ENCODE measurements around the gene ERVFRD-1.

ERVFRD-1 gene

GRCh38 chr6:11142296-11143027 is 30.9 kb upstream of the ERVFRD-1 start:
- Histone ChIP-seq H3K4me3 (ENCODE audit: low read depth in 1 of 2, low read length in 2 of 2) (no peak overlapping the region), H3K9ac (ENCODE audit: low read length) (no peak overlapping the region)

GRCh38 chr6:11141295-11141694 is 29.8 kb upstream of the ERVFRD-1 start:
- H3K9ac ChIP-seq (ENCODE audit: low read length): no peak overlapping the region
- H3K9me3 ChIP-seq (ENCODE audit: low read length): no peaks in the 10 kb centered on the region
- H3K27me3 ChIP-seq (ENCODE audit: control insufficient read depth in 1 of 2, insufficient read depth in 2 of 2, low read length in 2 of 2): no peaks in the 10 kb centered on the region
- no peaks in the 10 kb centered on the region for H3K36me3 ChIP-seq (ENCODE audit: insufficient read depth, low read length)
- H3K27ac ChIP-seq (ENCODE audit: low read depth, low read length): no peak overlapping the region
- no peak overlapping the region for H3K4me3 ChIP-seq (ENCODE audit: low read depth in 1 of 2, low read length in 2 of 2)
- peaks cover 4% of the 10 kb centered on the region for H3K4me1 ChIP-seq (ENCODE audit: insufficient read depth, low read length)

More at GRCh38 chr6:11142296-11143027, 30.9 kb upstream of the ERVFRD-1 start:
- no peaks in the 10 kb centered on the region for H3K9me3 ChIP-seq (ENCODE audit: low read length)
- no peaks in the 10 kb centered on the region for H3K36me3 ChIP-seq (ENCODE audit: insufficient read depth, low read length)
- peaks cover 4% of the 10 kb centered on the region for H3K4me1 ChIP-seq (ENCODE audit: insufficient read depth, low read length)
- no peaks in the 10 kb centered on the region for H3K27me3 ChIP-seq (ENCODE audit: control insufficient read depth in 1 of 2, insufficient read depth in 2 of 2, low read length in 2 of 2)
- no peak overlapping the region for H3K27ac ChIP-seq (ENCODE audit: low read depth, low read length)

DNA sequence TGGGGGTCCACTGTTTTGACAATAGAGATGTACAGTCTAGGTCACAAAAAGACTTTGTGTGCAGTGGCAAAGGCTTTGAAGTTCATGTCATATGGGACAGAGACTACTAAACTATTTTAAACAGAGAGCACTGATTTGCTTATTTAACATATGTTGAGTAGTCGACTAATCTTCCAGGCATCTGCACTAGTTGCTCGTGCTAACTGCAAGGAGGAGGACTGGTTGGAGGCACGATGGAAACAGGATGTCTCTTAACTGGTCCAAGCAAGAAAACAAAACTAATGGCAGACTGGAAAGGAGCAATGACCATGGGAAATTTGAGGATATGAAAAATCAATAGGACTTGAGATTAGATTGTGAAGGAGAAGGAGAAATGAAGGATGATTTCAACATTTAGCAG is 28.5 kb upstream of the ERVFRD-1 start:
- no peak overlapping the region for H3K4me3 ChIP-seq (ENCODE audit: low read depth in 1 of 2, low read length in 2 of 2)
- peaks cover 4% of the 10 kb centered on the region for H3K4me1 ChIP-seq (ENCODE audit: insufficient read depth, low read length)
- H3K27me3 ChIP-seq (ENCODE audit: control insufficient read depth in 1 of 2, insufficient read depth in 2 of 2, low read length in 2 of 2): no peaks in the 10 kb centered on the region
- H3K36me3 ChIP-seq (ENCODE audit: insufficient read depth, low read length): peaks cover 3% of the 10 kb centered on the region
- H3K9ac ChIP-seq (ENCODE audit: low read length): no peak overlapping the region
- no peak overlapping the region for H3K27ac ChIP-seq (ENCODE audit: low read depth, low read length)
- no peaks in the 10 kb centered on the region for H3K9me3 ChIP-seq (ENCODE audit: low read length)

DNA sequence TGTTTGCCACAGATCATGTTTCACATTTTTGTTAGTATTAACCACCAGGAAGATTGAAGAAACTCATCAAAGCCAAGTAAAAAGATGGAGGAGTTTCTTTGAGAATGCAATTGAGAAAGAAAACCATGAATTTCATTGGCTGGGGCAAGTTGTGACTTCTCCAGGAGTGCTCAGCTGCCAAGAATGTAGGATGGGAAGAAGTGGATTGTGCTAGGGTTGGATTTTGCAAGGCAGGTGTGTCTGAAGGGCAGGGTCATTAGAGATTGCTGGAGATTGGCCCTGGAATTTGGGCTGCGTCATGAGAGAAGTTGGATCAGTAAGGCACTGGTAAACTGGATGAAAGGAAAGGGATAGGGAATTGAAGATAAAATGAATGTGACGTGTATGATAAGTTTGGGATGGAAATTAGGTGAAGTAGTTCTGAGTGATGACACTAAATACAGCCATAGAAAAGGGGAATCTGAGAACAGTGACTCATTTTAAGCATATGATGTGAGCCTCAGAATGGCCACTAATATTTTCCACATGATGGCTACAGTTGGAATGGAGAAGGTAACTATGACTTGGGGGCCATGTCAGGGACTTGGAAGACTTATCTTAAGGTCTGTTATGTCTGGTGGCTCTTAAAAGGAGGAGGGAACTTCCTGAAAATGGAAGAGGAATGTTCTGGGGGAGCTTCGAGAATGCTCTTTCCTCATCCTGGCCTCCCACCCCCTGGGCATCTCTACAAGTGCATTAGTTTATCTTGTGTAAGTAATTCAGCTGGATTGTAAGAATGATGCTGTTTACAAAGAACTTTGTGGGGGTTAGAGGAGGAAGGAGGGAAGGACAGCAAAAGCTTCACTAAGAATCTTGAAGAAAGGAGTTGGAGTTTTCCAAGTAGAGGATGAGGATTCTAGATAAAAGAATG is 27.8 kb upstream of the ERVFRD-1 start:
- Histone ChIP-seq H3K9me3 (ENCODE audit: low read length) (no peaks in the 10 kb centered on the region), H3K4me3 (ENCODE audit: low read depth in 1 of 2, low read length in 2 of 2) (no peak overlapping the region), H3K9ac (ENCODE audit: low read length) (no peak overlapping the region), H3K4me1 (ENCODE audit: insufficient read depth, low read length) (no peaks in the 10 kb centered on the region), H3K27ac (ENCODE audit: low read depth, low read length) (no peak overlapping the region), H3K36me3 (ENCODE audit: insufficient read depth, low read length) (peaks cover 3% of the 10 kb centered on the region), H3K27me3 (ENCODE audit: control insufficient read depth in 1 of 2, insufficient read depth in 2 of 2, low read length in 2 of 2) (no peaks in the 10 kb centered on the region)

DNA sequence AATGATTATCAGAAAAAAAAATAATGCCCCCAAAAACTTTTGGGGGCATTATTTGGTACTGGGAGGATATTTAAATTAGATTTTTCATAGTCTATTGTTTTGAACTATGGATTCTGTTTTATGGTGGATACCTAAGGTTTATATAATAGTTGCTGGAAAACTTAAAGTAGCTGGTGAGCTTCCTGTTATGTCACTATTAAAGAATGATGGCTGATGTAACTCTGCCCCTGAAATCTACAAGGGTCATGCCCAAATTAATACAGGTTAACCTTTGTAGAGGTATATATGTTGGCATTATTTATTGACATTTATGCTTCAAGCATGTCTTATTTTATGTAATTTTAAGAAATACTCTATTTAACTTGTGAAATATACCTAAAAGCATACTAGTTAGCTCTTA is 25.3 kb upstream of the ERVFRD-1 start:
- peaks cover 3% of the 10 kb centered on the region for H3K36me3 ChIP-seq (ENCODE audit: insufficient read depth, low read length)
- no peak overlapping the region for H3K27ac ChIP-seq (ENCODE audit: low read depth, low read length)
- no peaks in the 10 kb centered on the region for H3K9me3 ChIP-seq (ENCODE audit: low read length)
- no peak overlapping the region for H3K9ac ChIP-seq (ENCODE audit: low read length)
- no peaks in the 10 kb centered on the region for H3K27me3 ChIP-seq (ENCODE audit: control insufficient read depth in 1 of 2, insufficient read depth in 2 of 2, low read length in 2 of 2)
- no peaks in the 10 kb centered on the region for H3K4me1 ChIP-seq (ENCODE audit: insufficient read depth, low read length)
- H3K4me3 ChIP-seq (ENCODE audit: low read depth in 1 of 2, low read length in 2 of 2): no peak overlapping the region

- H3K27me3 ChIP-seq (ENCODE audit: control insufficient read depth in 1 of 2, insufficient read depth in 2 of 2, low read length in 2 of 2): no peaks in the 10 kb centered on the region
- H3K36me3 ChIP-seq (ENCODE audit: insufficient read depth, low read length): peaks cover 3% of the 10 kb centered on the region
- no peaks in the 10 kb centered on the region for H3K4me1 ChIP-seq (ENCODE audit: insufficient read depth, low read length)
- no peak overlapping the region for H3K4me3 ChIP-seq (ENCODE audit: low read depth in 1 of 2, low read length in 2 of 2)
- H3K27ac ChIP-seq (ENCODE audit: low read depth, low read length): no peak overlapping the region
- no peak overlapping the region for H3K9ac ChIP-seq (ENCODE audit: low read length)
- H3K9me3 ChIP-seq (ENCODE audit: low read length): no peaks in the 10 kb centered on the region
Observed at GRCh38 chr6:11133281-11133680, 21.8 kb upstream of the ERVFRD-1 start.

DNA sequence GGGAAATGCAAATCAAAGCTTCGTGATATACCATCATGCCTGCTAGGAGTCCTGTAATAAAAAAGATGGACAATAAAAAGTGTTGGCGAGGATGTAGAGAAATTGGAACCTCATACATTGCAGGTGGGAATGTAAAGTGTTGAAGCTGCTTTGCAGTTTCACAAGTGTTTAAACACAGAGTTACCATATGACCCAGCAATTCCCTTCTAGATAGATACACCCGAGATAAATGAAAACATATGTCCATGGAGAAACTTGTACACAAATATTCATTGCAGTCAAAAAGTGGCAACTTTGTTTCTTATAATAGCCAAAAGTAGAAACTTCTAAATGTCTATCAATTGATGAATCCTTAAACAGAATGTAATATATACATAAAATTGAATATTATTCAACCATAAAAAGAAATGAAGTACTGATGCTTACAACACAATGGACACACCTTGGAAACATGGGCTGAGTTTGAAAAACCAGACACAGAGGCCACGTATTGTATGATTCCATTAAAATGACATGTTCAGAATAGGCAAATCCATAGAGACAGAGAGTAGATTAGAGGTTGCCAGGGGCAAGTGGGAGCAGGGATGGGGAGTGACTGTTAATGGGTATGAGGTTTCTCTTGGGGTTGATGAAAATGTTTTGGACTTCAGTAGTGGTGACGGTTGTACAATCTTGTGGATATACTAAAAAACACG is 20.8 kb upstream of the ERVFRD-1 start:
- Histone ChIP-seq H3K27ac (ENCODE audit: low read depth, low read length) (no peak overlapping the region), H3K4me3 (ENCODE audit: low read depth in 1 of 2, low read length in 2 of 2) (no peak overlapping the region), H3K36me3 (ENCODE audit: insufficient read depth, low read length) (peaks cover 3% of the 10 kb centered on the region), H3K4me1 (ENCODE audit: insufficient read depth, low read length) (no peaks in the 10 kb centered on the region), H3K27me3 (ENCODE audit: control insufficient read depth in 1 of 2, insufficient read depth in 2 of 2, low read length in 2 of 2) (no peaks in the 10 kb centered on the region), H3K9ac (ENCODE audit: low read length) (no peak overlapping the region), H3K9me3 (ENCODE audit: low read length) (no peaks in the 10 kb centered on the region)

DNA sequence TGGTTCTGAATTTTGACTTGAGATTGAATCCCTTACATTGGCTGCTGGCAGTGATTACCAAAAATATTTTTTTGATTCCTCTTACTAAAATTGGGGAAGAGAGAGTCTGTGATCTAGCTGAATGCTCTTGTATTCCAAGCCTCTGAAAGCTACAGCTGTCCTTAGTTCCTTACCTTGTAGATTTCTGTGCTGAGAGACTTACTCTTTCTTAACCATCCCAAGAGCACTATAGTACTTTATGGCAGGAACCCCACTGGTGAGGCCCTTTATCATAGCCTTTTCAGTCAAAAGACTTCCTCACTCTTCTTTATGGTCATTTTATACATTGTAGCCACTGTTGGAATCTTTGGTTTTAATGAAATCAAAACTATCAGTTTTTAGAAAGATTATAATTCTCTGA is 19.1 kb upstream of the ERVFRD-1 start:
- Histone ChIP-seq H3K27me3 (ENCODE audit: control insufficient read depth in 1 of 2, insufficient read depth in 2 of 2, low read length in 2 of 2) (no peaks in the 10 kb centered on the region), H3K36me3 (ENCODE audit: insufficient read depth, low read length) (peaks cover 3% of the 10 kb centered on the region), H3K4me3 (ENCODE audit: low read depth in 1 of 2, low read length in 2 of 2) (no peak overlapping the region), H3K9ac (ENCODE audit: low read length) (no peak overlapping the region), H3K27ac (ENCODE audit: low read depth, low read length) (no peak overlapping the region), H3K9me3 (ENCODE audit: low read length) (no peaks in the 10 kb centered on the region), H3K4me1 (ENCODE audit: insufficient read depth, low read length) (no peaks in the 10 kb centered on the region)

GRCh38 chr6:11129908-11130565 is 18.5 kb upstream of the ERVFRD-1 start:
- Histone ChIP-seq H3K4me1 (ENCODE audit: insufficient read depth, low read length) (no peaks in the 10 kb centered on the region), H3K9me3 (ENCODE audit: low read length) (no peaks in the 10 kb centered on the region), H3K9ac (ENCODE audit: low read length) (no peak overlapping the region), H3K4me3 (ENCODE audit: low read depth in 1 of 2, low read length in 2 of 2) (no peak overlapping the region), H3K27me3 (ENCODE audit: control insufficient read depth in 1 of 2, insufficient read depth in 2 of 2, low read length in 2 of 2) (no peaks in the 10 kb centered on the region), H3K36me3 (ENCODE audit: insufficient read depth, low read length) (no peaks in the 10 kb centered on the region), H3K27ac (ENCODE audit: low read depth, low read length) (no peak overlapping the region)

- Histone ChIP-seq H3K27ac (ENCODE audit: low read depth, low read length) (no peak overlapping the region), H3K36me3 (ENCODE audit: insufficient read depth, low read length) (no peaks in the 10 kb centered on the region), H3K4me1 (ENCODE audit: insufficient read depth, low read length) (no peaks in the 10 kb centered on the region), H3K4me3 (ENCODE audit: low read depth in 1 of 2, low read length in 2 of 2) (no peak overlapping the region), H3K9me3 (ENCODE audit: low read length) (no peaks in the 10 kb centered on the region), H3K9ac (ENCODE audit: low read length) (no peak overlapping the region), H3K27me3 (ENCODE audit: control insufficient read depth in 1 of 2, insufficient read depth in 2 of 2, low read length in 2 of 2) (no peaks in the 10 kb centered on the region)
Observed at GRCh38 chr6:11128608-11129007, 17.1 kb upstream of the ERVFRD-1 start.

GRCh38 chr6:11126876-11127275 is 15.4 kb upstream of the ERVFRD-1 start:
- Histone ChIP-seq H3K4me1 (ENCODE audit: insufficient read depth, low read length) (no peaks in the 10 kb centered on the region), H3K9ac (ENCODE audit: low read length) (no peak overlapping the region), H3K27ac (ENCODE audit: low read depth, low read length) (no peak overlapping the region), H3K27me3 (ENCODE audit: control insufficient read depth in 1 of 2, insufficient read depth in 2 of 2, low read length in 2 of 2) (no peaks in the 10 kb centered on the region), H3K4me3 (ENCODE audit: low read depth in 1 of 2, low read length in 2 of 2) (no peak overlapping the region), H3K36me3 (ENCODE audit: insufficient read depth, low read length) (no peaks in the 10 kb centered on the region), H3K9me3 (ENCODE audit: low read length) (no peaks in the 10 kb centered on the region)
